Left lung (tissue), 10 donors: ENCODE data around the gene ZNF419. TPM values are rescaled to one million over a fixed set of nuclear protein-coding genes. Genes with fewer than 3 reads are reported as not detected.
"Not testable (repeated sequence)": the region's sequence is repeated elsewhere in the genome, so short reads cannot be mapped to it uniquely, and the experiment has no call there.

ENCODE experiments used
- ATAC-seq: fragments of 200-7000 bp; cut with Tn5 transposase; one replicate; pipeline ENCODE4 v1.9.1; 2020; ENCODE audit warnings: moderate library complexity
- DNase-seq, 4 donors: peaks; one replicate each; pipeline ENCODE4 v3.0.0-alpha.2; 2013 to 2020
- H3K27ac ChIP-seq, 2 donors: fragments of 200-600 bp; sonication (generic) in 1 of 2; one replicate each; pipeline versions ENCODE4 v1.5.0 to v1.8.0; 2020 to 2021
- H3K27me3 ChIP-seq, 2 donors: fragments of 200-600 bp; sonication (generic) in 1 of 2; one replicate each; pipeline versions ENCODE4 v1.5.0 to v1.8.0; 2020 to 2021
- H3K36me3 ChIP-seq, 2 donors: fragments of 200-600 bp; sonication (generic) in 1 of 2; one replicate each; pipeline versions ENCODE4 v1.5.0 to v1.8.0; 2020 to 2021
- H3K4me1 ChIP-seq, 2 donors: fragments of 200-600 bp; one replicate each; pipeline ENCODE4 v1.8.0; 2021
- H3K4me3 ChIP-seq, 2 donors: fragments of 200-600 bp; sonication (generic) in 1 of 2; one replicate each; pipeline versions ENCODE4 v1.5.0 to v1.8.0; 2020 to 2021; ENCODE audit warnings: mild to moderate bottlenecking in 1 of 2
- H3K9me3 ChIP-seq, 2 donors: fragments of 200-600 bp; sonication (generic) in 1 of 2; one replicate each; pipeline versions ENCODE4 v1.5.0 to v1.8.0; 2020 to 2021
- intact Hi-C, 2 donors: fragments of 100-400 bp; cut with DNase I; formaldehyde crosslinking; loops; one replicate each; pipeline versions ENCODE4 v1.11.2 to v1.14.2; 2022
- polyA plus RNA-seq, 6 donors: library from polyadenylated mRNA; unstranded; fragments of 120-200 nt; gene quantifications; one replicate each; pipeline ENCODE4 v1.2.1, GENCODE V29; 2013; ENCODE audit not compliant: insufficient read length in 6 of 6
- total RNA-seq, 2 donors: library from RNA; stranded (reverse); fragmentation: NEBNext Ultra II Directional; extraction: Animal tissue kit (Norgen Biotek cat#: 25700); gene quantifications; one replicate each; pipeline ENCODE4 v1.2.1, GENCODE V29; 2021
- TF ChIP-seq, protein P1 (sequence below), 2 donors: fragments of 200-600 bp; sonication (generic) in 1 of 2; IDR thresholded peaks; one replicate each; pipeline versions ENCODE4 v1.5.0 to v1.8.0; 2021; ENCODE audit warnings: antibody characterized with exemption in 2 of 2
- donor health status: DM: no; HTN: yes; CAD: no.
- donor health status: DM: no; HTN: no; CAD: no.

The ZNF419 gene
- total and polyA plus RNA-seq, 8 donors, result 9.8 to 34.0 (median 22.7) TPM

- H3K9me3 ChIP-seq, result peaks cover 20 to 70% of the 10 kb centered on the region in 2 donors
- DNase-seq (peak; percentile 83 to 94 (median 92)), ATAC-seq (peak; percentile 100)
- peak within 1 kb of the TSS in 1 of 2 donors; percentile 78 for H3K27ac ChIP-seq
- H3K27me3 ChIP-seq, result no peaks in the 10 kb centered on the region
- TF ChIP-seq, protein P1, sequence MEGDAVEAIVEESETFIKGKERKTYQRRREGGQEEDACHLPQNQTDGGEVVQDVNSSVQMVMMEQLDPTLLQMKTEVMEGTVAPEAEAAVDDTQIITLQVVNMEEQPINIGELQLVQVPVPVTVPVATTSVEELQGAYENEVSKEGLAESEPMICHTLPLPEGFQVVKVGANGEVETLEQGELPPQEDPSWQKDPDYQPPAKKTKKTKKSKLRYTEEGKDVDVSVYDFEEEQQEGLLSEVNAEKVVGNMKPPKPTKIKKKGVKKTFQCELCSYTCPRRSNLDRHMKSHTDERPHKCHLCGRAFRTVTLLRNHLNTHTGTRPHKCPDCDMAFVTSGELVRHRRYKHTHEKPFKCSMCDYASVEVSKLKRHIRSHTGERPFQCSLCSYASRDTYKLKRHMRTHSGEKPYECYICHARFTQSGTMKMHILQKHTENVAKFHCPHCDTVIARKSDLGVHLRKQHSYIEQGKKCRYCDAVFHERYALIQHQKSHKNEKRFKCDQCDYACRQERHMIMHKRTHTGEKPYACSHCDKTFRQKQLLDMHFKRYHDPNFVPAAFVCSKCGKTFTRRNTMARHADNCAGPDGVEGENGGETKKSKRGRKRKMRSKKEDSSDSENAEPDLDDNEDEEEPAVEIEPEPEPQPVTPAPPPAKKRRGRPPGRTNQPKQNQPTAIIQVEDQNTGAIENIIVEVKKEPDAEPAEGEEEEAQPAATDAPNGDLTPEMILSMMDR (IDR thresholded peaks at IDR 0.05), result peak; percentile 52 to 59
- peaks cover 11 to 40% of the 10 kb centered on the region in 2 donors for H3K36me3 ChIP-seq
- intact Hi-C loops, result no loop called here
- H3K4me3 ChIP-seq, result peak within 1 kb of the TSS; percentile 66 to 74
- peaks cover 5 to 10% of the 10 kb centered on the region in 2 donors for H3K4me1 ChIP-seq
These were observed 10.2 kb upstream of the ZNF419 start, which contains the start of gene ZNF772 for GRCh38 chr19:57477191-57478008. ZNF772 (minus strand) TSS chr19:57477566; CDS start chr19:57477309, 257 bp downstream.

GRCh38 chr19:57488299-57488644 lies 722 bp downstream of the ZNF419 start:
- H3K4me1 ChIP-seq, H3K27ac ChIP-seq, DNase-seq, intact Hi-C loops, H3K27me3 ChIP-seq: not testable (repeated sequence)
- Histone ChIP-seq H3K9me3 (peaks cover 0 to 27% of the 10 kb centered on the region in 2 donors), H3K36me3 (peaks cover 0 to 33% of the 10 kb centered on the region in 2 donors), H3K4me3 (peak overlapping the region in 1 of 2 donors; percentile 86)
- peak; percentile 25 for ATAC-seq

- H3K27ac ChIP-seq, H3K27me3 ChIP-seq, DNase-seq, H3K4me1 ChIP-seq, ATAC-seq, intact Hi-C loops: not testable (repeated sequence)
- H3K9me3 ChIP-seq, result peaks cover 0 to 51% of the 10 kb centered on the region in 2 donors
- H3K36me3 ChIP-seq, result peaks cover 0 to 18% of the 10 kb centered on the region in 2 donors
- peak overlapping the region in 1 of 2 donors; percentile 67 for H3K4me3 ChIP-seq
These were observed 11.8 kb downstream of the ZNF419 start for GRCh38 chr19:57499332-57499679.

DNA sequence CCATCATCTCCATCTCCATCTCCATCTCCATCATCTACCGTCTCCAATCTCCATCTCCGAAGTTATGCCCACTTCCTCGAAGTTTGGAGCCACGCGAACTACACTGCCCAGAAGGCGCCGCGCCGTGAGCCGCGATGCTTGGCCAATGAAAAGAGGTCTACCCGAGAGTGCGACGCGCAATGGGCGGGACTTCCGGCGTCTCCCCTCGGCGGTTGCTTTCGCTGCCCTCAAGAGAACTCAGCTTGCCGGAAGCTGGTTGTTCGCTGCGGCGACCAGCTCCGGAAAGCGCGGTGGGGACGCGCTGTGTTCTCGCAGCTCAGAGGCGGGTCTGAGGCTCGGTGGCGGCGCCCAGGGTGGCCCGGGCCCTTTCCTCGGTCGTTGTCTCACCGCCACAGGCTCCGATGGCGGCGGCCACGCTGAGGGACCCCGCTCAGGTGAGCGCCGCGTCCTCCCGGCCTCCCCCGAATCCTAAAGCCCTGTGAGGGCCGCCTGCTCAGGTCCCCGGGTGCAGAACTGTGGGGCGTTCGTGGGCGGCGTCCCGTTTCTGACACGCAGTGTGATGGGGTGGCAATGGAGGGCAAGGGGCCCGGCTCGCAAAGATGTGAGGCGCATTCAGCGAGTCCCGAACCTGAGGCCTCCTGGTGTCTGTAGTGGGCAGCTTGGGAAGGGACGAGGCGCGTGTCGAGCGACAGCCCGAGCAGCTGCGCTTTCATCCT lies 12.3 kb downstream of the ZNF419 start, which contains the start of gene ZNF773:
ZNF773 (plus strand) TSS at position 259 of the 716 bp plus-strand sequence; CDS start at position 402, 143 bp downstream.
- peak within 1 kb of the TSS; percentile 79 to 86 for H3K27ac ChIP-seq
- H3K4me3 ChIP-seq, result peak within 1 kb of the TSS; percentile 67 to 76
- DNase-seq, result peak; percentile 93 to 97 (median 94)
- peaks cover 0 to 18% of the 10 kb centered on the region in 2 donors for H3K36me3 ChIP-seq
- H3K27me3 ChIP-seq, intact Hi-C loops, H3K4me1 ChIP-seq: not testable (repeated sequence)
- peak; percentile 100 for ATAC-seq
- peaks cover 0 to 50% of the 10 kb centered on the region in 2 donors for H3K9me3 ChIP-seq

DNA sequence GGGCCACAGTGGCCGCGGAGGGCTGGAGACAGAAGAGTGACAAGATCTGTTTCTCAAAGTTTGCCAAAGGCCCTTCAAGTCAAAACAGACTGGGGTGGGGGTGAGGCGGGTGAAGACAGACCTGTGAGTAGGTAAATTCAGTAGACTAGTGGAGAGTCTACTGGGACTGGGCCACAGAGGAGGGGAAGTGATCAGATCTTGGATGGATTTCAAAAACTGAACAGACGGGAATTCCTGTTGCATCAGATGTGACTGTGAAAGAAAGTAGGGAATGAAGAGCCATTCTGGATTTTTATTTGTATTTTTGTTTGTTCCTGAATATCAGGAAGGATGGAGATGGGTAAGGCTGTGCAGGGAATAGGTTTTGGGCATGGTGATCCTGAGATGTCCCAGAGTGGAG lies 12.8 kb downstream of the ZNF419 start:
- DNase-seq (peak in 2 of 4 donors; percentile 23 to 35), ATAC-seq (peak; percentile 37)

DNA sequence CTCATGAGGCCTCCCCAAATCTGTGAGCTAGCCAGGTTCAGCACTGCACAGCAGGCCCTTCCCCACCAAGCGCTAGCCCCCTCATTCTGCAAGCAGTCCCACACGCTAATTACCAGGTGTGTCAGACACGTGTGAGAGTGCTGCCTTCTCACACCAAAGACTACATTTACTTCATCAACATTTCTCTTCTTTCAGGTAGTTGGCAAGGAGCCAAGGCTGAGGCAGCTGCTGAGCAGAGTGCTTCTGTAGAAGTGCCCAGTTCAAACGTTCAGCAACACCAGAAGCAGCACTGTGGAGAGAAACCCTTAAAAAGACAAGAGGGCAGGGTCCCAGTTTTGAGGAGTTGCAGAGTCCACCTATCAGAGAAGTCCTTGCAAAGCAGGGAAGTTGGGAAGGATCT lies 18.6 kb downstream of the ZNF419 start:
- peaks cover 0 to 91% of the 10 kb centered on the region in 2 donors for H3K9me3 ChIP-seq
- no peak overlapping the region for H3K27ac ChIP-seq
- peaks cover 0 to 66% of the 10 kb centered on the region in 2 donors for H3K36me3 ChIP-seq
- ATAC-seq (no peak), DNase-seq (no peak)
- intact Hi-C loops, result no loop called here
- H3K27me3 ChIP-seq, result no peaks in the 10 kb centered on the region
- H3K4me3 ChIP-seq, result no peak overlapping the region
- TF ChIP-seq, protein P1 (IDR thresholded peaks at IDR 0.05), result no peak
- peaks cover 0 to under 1% of the 10 kb centered on the region in 2 donors for H3K4me1 ChIP-seq

More for the DNA sequence above, 12.8 kb downstream of the ZNF419 start:
- intact Hi-C loops, H3K27ac ChIP-seq, H3K4me1 ChIP-seq, H3K27me3 ChIP-seq: not testable (repeated sequence)
- Histone ChIP-seq H3K9me3 (peaks cover 0 to 47% of the 10 kb centered on the region in 2 donors), H3K4me3 (peak overlapping the region; percentile 7 to 67), H3K36me3 (peaks cover 0 to 20% of the 10 kb centered on the region in 2 donors)

GRCh38 chr19:57511484-57511883 lies 23.9 kb downstream of the ZNF419 start:
- DNase-seq, result no peak
- H3K27me3 ChIP-seq, result no peaks in the 10 kb centered on the region
- no peak for ATAC-seq
- H3K4me1 ChIP-seq, result no peaks in the 10 kb centered on the region
- H3K9me3 ChIP-seq, result peaks cover 0 to 100% of the 10 kb centered on the region in 2 donors
- H3K27ac ChIP-seq, result no peak overlapping the region
- intact Hi-C loops, result no loop called here
- peaks cover 0 to 66% of the 10 kb centered on the region in 2 donors for H3K36me3 ChIP-seq
- TF ChIP-seq, protein P1 (IDR thresholded peaks at IDR 0.05), result no peak
- H3K4me3 ChIP-seq, result no peak overlapping the region
